HepG2 (cell line): ENCODE measurements around the gene SLCO3A1. TPM values are rescaled to one million over a fixed set of nuclear protein-coding genes. Genes with fewer than 3 reads are reported as not detected.

Experiments used
- ATAC-seq: fragments of 200-7000 bp; cut with Tn5 transposase; 3 replicates; pipeline ENCODE4 v1.9.1; 2020; ENCODE audit warnings: mild to moderate bottlenecking, moderate library complexity
- BruUV-seq: library from RNA; stranded (reverse); fragments of 400-500 nt; replicated peaks from 2 replicates; lab custom pipeline; 2021; lab: Mats Ljungman, UMichigan
- CTCF ChIA-PET: fragments of 300-600 bp; formaldehyde crosslinking; extraction: SDS; loops from one replicate; lab custom pipeline; 2021; ENCODE audit warnings: low total read pairs, inconsistent platforms, low intra/inter-chr PET ratio; lab: Yijun Ruan, JAX
- POLR2A ChIA-PET: fragments of 350-600 bp; sonication (Branson Sonifier 250); formaldehyde crosslinking; loops from one replicate; lab custom pipeline; 2020; ENCODE audit warnings: antibody characterized with exemption, inconsistent platforms; lab: Yijun Ruan, JAX
- DNase-seq: peaks from one replicate; pipeline ENCODE4 v3.0.0-alpha.2; 2015; ENCODE audit warnings: low spot score
- FAIRE-seq: peaks from 3 replicates; lab custom pipeline; 2011; peaks lifted over from hg19 to GRCh38; lab: Jason Lieb, UNC
- H2AFZ ChIP-seq: one replicate; pipeline ENCODE4 v1.6.1; 2011; ENCODE audit warnings: low read length, inconsistent platforms
- H3K27ac ChIP-seq: fragments of 300-600 bp; 3 replicates; pipeline ENCODE4 v1.8.0; 2011; ENCODE audit warnings: mixed run types, mild to moderate bottlenecking, mixed read lengths, low read length, inconsistent platforms; ENCODE audit not compliant: insufficient read depth; ENCODE audit errors: extremely low read length
- H3K27me3 ChIP-seq, 2 experiments: fragments of 200-600 bp in 1 of 2; 2 replicates in 1 of 2; 3 replicates in 1 of 2; pipeline versions ENCODE4 v1.6.0 to v1.8.0; 2011; ENCODE audit warnings: low read length in 2 of 2, mild to moderate bottlenecking in 2 of 2, moderate library complexity in 2 of 2, inconsistent platforms in 1 of 2; ENCODE audit not compliant: insufficient read depth in 2 of 2, control insufficient read depth in 1 of 2
- H3K36me3 ChIP-seq, 2 experiments: fragments of 200-600 bp in 1 of 2; replicated peaks in 1 of 2; 2 replicates in 1 of 2; 3 replicates in 1 of 2; pipeline versions ENCODE4 v1.5.1 to v1.8.0; 2011; ENCODE audit warnings: low read length in 2 of 2, inconsistent platforms in 1 of 2; ENCODE audit not compliant: insufficient read depth in 2 of 2, control insufficient read depth in 1 of 2
- H3K4me1 ChIP-seq: 2 replicates; pipeline ENCODE4 v1.5.1; 2012; ENCODE audit warnings: low read length, inconsistent platforms; ENCODE audit not compliant: insufficient read depth
- H3K4me2 ChIP-seq: 2 replicates; pipeline ENCODE4 v1.6.0; 2011; ENCODE audit warnings: low read depth, low read length, inconsistent platforms
- H3K4me3 ChIP-seq, 3 experiments: fragments of 200-600 bp in 1 of 3; sonication (generic), shearing (Covaris generic) in 1 of 3; replicated peaks in 1 of 3; 2 replicates each; pipeline ENCODE4 v1.5.1; 2011 to 2016; ENCODE audit warnings: low read length in 3 of 3, inconsistent platforms in 2 of 3, low read depth in 2 of 3, mild to moderate bottlenecking in 2 of 3, control low read depth in 1 of 3, mixed read lengths in 1 of 3; ENCODE audit not compliant: insufficient read depth in 1 of 3
- H3K79me2 ChIP-seq: one replicate; pipeline ENCODE4 v1.6.1; 2011; ENCODE audit warnings: low read length, inconsistent platforms; ENCODE audit not compliant: insufficient read depth
- H3K9ac ChIP-seq: 2 replicates; pipeline ENCODE4 v1.6.0; 2011; ENCODE audit warnings: mild to moderate bottlenecking, low read depth, low read length, inconsistent platforms; ENCODE audit not compliant: insufficient read depth
- H3K9me3 ChIP-seq: 2 replicates; pipeline ENCODE4 v1.5.1; 2012; ENCODE audit warnings: mild to moderate bottlenecking, low read length
- H4K20me1 ChIP-seq: 2 replicates; pipeline ENCODE4 v1.6.0; 2011; ENCODE audit warnings: inconsistent platforms, mild to moderate bottlenecking, low read length, moderate library complexity; ENCODE audit not compliant: insufficient read depth
- ATF1 ChIP-seq: IDR thresholded peaks from 2 replicates; pipeline ENCODE4 v1.6.1; 2016; ENCODE audit warnings: mild to moderate bottlenecking, control low read depth
- BRCA1 ChIP-seq: sonication (generic); formaldehyde crosslinking; IDR thresholded peaks from 2 replicates; pipeline ENCODE4 v1.4.0; 2020; ENCODE audit warnings: missing genetic modification reagents
- CHD4 ChIP-seq: fragments of 200-600 bp; sonication (generic); IDR thresholded peaks from 2 replicates; pipeline ENCODE4 v1.7.0; 2017; ENCODE audit warnings: mild to moderate bottlenecking, low read length, borderline replicate concordance
- FOSL2 ChIP-seq: sonication (generic); formaldehyde crosslinking; IDR thresholded peaks from 2 replicates; pipeline ENCODE4 v1.4.0; 2020; ENCODE audit warnings: missing genetic modification reagents
- HMGA1 ChIP-seq: sonication (generic); formaldehyde crosslinking; conservative IDR thresholded peaks from 2 replicates; pipeline ENCODE4 v1.4.0; 2020; ENCODE audit warnings: missing genetic modification reagents
- HMGXB4 ChIP-seq, 2 experiments: sonication (generic) in 1 of 2; formaldehyde crosslinking in 1 of 2; IDR thresholded peaks; 2 replicates each; pipeline versions ENCODE4 v1.4.0 to v1.6.1; 2018 to 2020; ENCODE audit warnings: missing genetic modification reagents in 2 of 2, borderline replicate concordance in 1 of 2, low read depth in 1 of 2, mild to moderate bottlenecking in 1 of 2, missing biosample characterization in 1 of 2
- NCOA2 ChIP-seq: sonication (generic); formaldehyde crosslinking; IDR thresholded peaks from 2 replicates; pipeline ENCODE4 v1.8.0; 2022; ENCODE audit warnings: inconsistent platforms
- PHF20 ChIP-seq: sonication (generic); formaldehyde crosslinking; IDR thresholded peaks from 2 replicates; pipeline ENCODE4 v1.5.0; 2020; ENCODE audit warnings: mild to moderate bottlenecking, missing genetic modification reagents
- PLSCR1 ChIP-seq: sonication (generic); formaldehyde crosslinking; IDR thresholded peaks from 2 replicates; pipeline ENCODE4 v1.5.0; 2020; ENCODE audit warnings: missing genetic modification reagents, mild to moderate bottlenecking, borderline replicate concordance
- PPARG ChIP-seq: conservative IDR thresholded peaks from 2 replicates; pipeline ENCODE4 v1.6.1; 2016; ENCODE audit warnings: missing biosample characterization, missing genetic modification reagents
- RBFOX2 ChIP-seq: fragments of 200-400 bp; formaldehyde crosslinking; IDR thresholded peaks from 2 replicates; pipeline ENCODE4 v1.6.1; 2017; ENCODE audit warnings: low read depth, mild to moderate bottlenecking, low read length
- U2AF1 ChIP-seq: fragments of 200-400 bp; formaldehyde crosslinking; optimal IDR thresholded peaks from 2 replicates; pipeline ENCODE3; 2017; ENCODE audit warnings: mild to moderate bottlenecking, low read depth, low read length
- ZNF280B ChIP-seq: sonication (generic); formaldehyde crosslinking; IDR thresholded peaks from 2 replicates; pipeline ENCODE4 v1.5.0; 2020; ENCODE audit warnings: missing genetic modification reagents, mild to moderate bottlenecking, borderline replicate concordance
- ZNF512 ChIP-seq: sonication (generic); formaldehyde crosslinking; IDR thresholded peaks from 2 replicates; pipeline ENCODE4 v1.4.0; 2020; ENCODE audit warnings: mild to moderate bottlenecking, missing genetic modification reagents
- ZNF576 ChIP-seq: sonication (generic); formaldehyde crosslinking; IDR thresholded peaks from 2 replicates; pipeline ENCODE4 v1.4.0; 2020; ENCODE audit warnings: mild to moderate bottlenecking, missing genetic modification reagents
- ZNF607 ChIP-seq: sonication (generic); formaldehyde crosslinking; IDR thresholded peaks from 2 replicates; pipeline ENCODE4 v1.5.1; 2020; ENCODE audit warnings: missing genetic modification reagents, mild to moderate bottlenecking, borderline replicate concordance
- ZNF629 ChIP-seq: sonication (generic); formaldehyde crosslinking; conservative IDR thresholded peaks from 2 replicates; pipeline ENCODE4 v1.5.0; 2020; ENCODE audit warnings: missing genetic modification reagents
- WGBS: methylation state at CpG from one replicate; pipeline ENCODE4 v1.1.6; 2017; ENCODE audit warnings: low lambda C conversion rate; 5-methylcytosine and 5-hydroxymethylcytosine counted together
- in situ Hi-C: cut with HindIII; loops from 2 replicates; pipeline ENCODE4 v1.10.0; 2017; ENCODE audit warnings: low pct_unique_long_range_greater_than_20kb; ENCODE audit not compliant: extremely low pct_ligation_motif_present
- intact Hi-C: fragments of 100-400 bp; cut with micrococcal nuclease; formaldehyde crosslinking; loops from one replicate; pipeline ENCODE4 v1.10.0; 2022; ENCODE audit not compliant: unreplicated experiment
- polyA plus RNA-seq, 8 experiments: library from polyadenylated mRNA; depleted of rRNA in 3 of 8; stranded (reverse) in 7 of 8; unstranded in 1 of 8; fragments of >200 nt; fragmentation: Illumina TruSeq in 4 of 8; extraction: Trizol in 4 of 8; gene quantifications; 2 replicates each; pipeline versions ENCODE4 v1.2.1 to v1.2.3, GENCODE V29; 2011 to 2016; ENCODE audit warnings: low read depth in 4 of 8, missing spikeins in 1 of 8, mixed read lengths in 1 of 8; ENCODE audit not compliant: insufficient read depth in 1 of 8
- total RNA-seq, 5 experiments: library from RNA; depleted of rRNA; stranded (reverse); fragments of >200 nt; fragmentation: Illumina TruSeq; extraction: Trizol; gene quantifications; 2 replicates each; pipeline ENCODE4 v1.2.3, GENCODE V29; 2016; ENCODE audit warnings: low read depth in 1 of 5

SLCO3A1 gene
- total and polyA plus RNA-seq, 2 of the 13 experiments (the other 11 are each of a cell fraction or from before 2014, with no cell fraction given) = 0.02 TPM; not detected in 1

GRCh38 chr15:91936927-91937326 lies 83.4 kb downstream of the SLCO3A1 start:
- H3K4me3 ChIP-seq = no peak overlapping the region
- ChIA-PET POLR2A (no interaction called here), CTCF (no interaction called here)
- peaks cover 0 to 1% of the 10 kb centered on the region in 2 experiments; a peak in 1 of 5 replicates for H3K27me3 ChIP-seq
- H2AFZ ChIP-seq = no peak overlapping the region
- H3K4me2 ChIP-seq = no peak overlapping the region
- H3K9ac ChIP-seq = no peak overlapping the region
- no peak for FAIRE-seq
- BruUV-seq = no TSS peak
- no peak for ATAC-seq
- no peaks in the 10 kb centered on the region for H3K36me3 ChIP-seq
- no peak for DNase-seq
- no peaks in the 10 kb centered on the region for H3K79me2 ChIP-seq
- intact Hi-C loops = no loop called here
- in situ Hi-C loops = no loop called here
- no peaks in the 10 kb centered on the region for H3K4me1 ChIP-seq
- WGBS = 26% methylated on average over 4 of the region's 4 CpGs
- H4K20me1 ChIP-seq = no peaks in the 10 kb centered on the region
- no peaks in the 10 kb centered on the region for H3K9me3 ChIP-seq
- no peak overlapping the region for H3K27ac ChIP-seq
- TF ChIP-seq PPARG (CRISPR knock-in tag) = no peak
- TF ChIP-seq CHD4 = no peak
- TF ChIP-seq HMGA1 (CRISPR knock-in tag) = no peak
- TF ChIP-seq ZNF576 (CRISPR knock-in tag) = no peak
- TF ChIP-seq BRCA1 (CRISPR knock-in tag) = no peak
- TF ChIP-seq PHF20 (CRISPR knock-in tag) = no peak
- TF ChIP-seq ZNF607 = no peak
- TF ChIP-seq ATF1 = no peak
- TF ChIP-seq ZNF629 (CRISPR knock-in tag) = no peak
- no peak for TF ChIP-seq ZNF512 (CRISPR knock-in tag)
- no peak for TF ChIP-seq ZNF280B (CRISPR knock-in tag)
- no peak for TF ChIP-seq NCOA2
- TF ChIP-seq U2AF1 = no peak
- TF ChIP-seq PLSCR1 (CRISPR knock-in tag) = no peak
- TF ChIP-seq RBFOX2 = no peak
- no peak for TF ChIP-seq HMGXB4 (CRISPR knock-in tag; IDR thresholded peaks at IDR 0.05; ENCODE audit: borderline replicate concordance in 1 of 2, low read depth in 1 of 2)
- TF ChIP-seq FOSL2 (CRISPR knock-in tag) = no peak
